ENCODE measurements around the gene SNX2.
"Not testable (repeated sequence)": the region's sequence is repeated elsewhere in the genome, so short reads cannot be mapped to it uniquely, and the experiment has no call there.

The SNX2 gene

GRCh38 chr5:122845229-122846050, 70.6 kb downstream of the SNX2 start, which contains the start of gene SNX24:
Gene SNX24, plus strand, starts transcription at chr5:122845613. Its CDS starts 21 bp downstream, at chr5:122845634.
- DNase-seq, result peak; percentile 78

- DNase-seq, result no peak
These were observed 71.2 kb downstream of the SNX2 start for GRCh38 chr5:122846051-122846550.

- no peak for DNase-seq
These were observed 72.8 kb downstream of the SNX2 start for GRCh38 chr5:122847687-122848081.

- no peak for DNase-seq
These were observed 74.9 kb downstream of the SNX2 start for GRCh38 chr5:122849771-122850170.

GRCh38 chr5:122857538-122857937, 82.7 kb downstream of the SNX2 start:
- not testable (repeated sequence) for DNase-seq

- DNase-seq, result no peak
These were observed 83.6 kb downstream of the SNX2 start for GRCh38 chr5:122858451-122858850.

- no peak for DNase-seq
These were observed 88.4 kb downstream of the SNX2 start for GRCh38 chr5:122863240-122863639.

GRCh38 chr5:122863721-122864120, 88.8 kb downstream of the SNX2 start:
- no peak for DNase-seq

GRCh38 chr5:122864400-122864799, 89.5 kb downstream of the SNX2 start:
- no peak for DNase-seq

- DNase-seq, result no peak
These were observed 90.0 kb downstream of the SNX2 start for GRCh38 chr5:122864842-122865241.

- DNase-seq, result no peak
These were observed 95.5 kb downstream of the SNX2 start for GRCh38 chr5:122870219-122870856.

GRCh38 chr5:122871661-122872060, 96.8 kb downstream of the SNX2 start:
- DNase-seq, result no peak

- no peak for DNase-seq
These were observed 99.4 kb downstream of the SNX2 start for GRCh38 chr5:122874179-122874875.

GRCh38 chr5:122877518-122877917, 102.6 kb downstream of the SNX2 start:
- DNase-seq, result no peak

- DNase-seq, result no peak
These were observed 104.2 kb downstream of the SNX2 start for GRCh38 chr5:122879076-122879475.
